NCI-H526 (cell line): ENCODE measurements around the gene PRRX2.
"Not testable (repeated sequence)": the region's sequence is repeated elsewhere in the genome, so short reads cannot be mapped to it uniquely, and the experiment has no call there.

Experiments used
- DNase-seq, 2 experiments: peaks; one replicate each; lab custom pipeline; 2025; lab: John Stamatoyannopoulos, UW

The PRRX2 gene

DNA sequence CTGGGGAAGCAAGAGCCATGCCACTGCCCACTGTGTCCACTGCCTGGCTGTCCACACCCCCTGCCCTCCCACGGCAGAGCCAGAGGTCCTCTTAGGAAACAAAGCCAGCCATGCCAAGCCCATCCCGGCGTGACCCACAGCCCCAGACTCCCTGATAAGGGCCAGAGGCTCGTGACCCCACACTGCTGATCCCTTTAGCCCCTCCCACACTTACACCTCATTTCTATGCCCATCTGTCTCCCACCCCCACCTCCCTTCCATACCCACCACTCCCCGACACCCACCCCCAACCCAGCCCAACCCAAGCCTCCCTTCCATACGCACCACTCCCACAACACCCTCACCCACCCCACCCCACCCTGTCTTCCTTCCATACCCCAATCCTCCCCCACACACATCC is 70.1 kb downstream of the PRRX2 start:
- DNase-seq: no peak

DNA sequence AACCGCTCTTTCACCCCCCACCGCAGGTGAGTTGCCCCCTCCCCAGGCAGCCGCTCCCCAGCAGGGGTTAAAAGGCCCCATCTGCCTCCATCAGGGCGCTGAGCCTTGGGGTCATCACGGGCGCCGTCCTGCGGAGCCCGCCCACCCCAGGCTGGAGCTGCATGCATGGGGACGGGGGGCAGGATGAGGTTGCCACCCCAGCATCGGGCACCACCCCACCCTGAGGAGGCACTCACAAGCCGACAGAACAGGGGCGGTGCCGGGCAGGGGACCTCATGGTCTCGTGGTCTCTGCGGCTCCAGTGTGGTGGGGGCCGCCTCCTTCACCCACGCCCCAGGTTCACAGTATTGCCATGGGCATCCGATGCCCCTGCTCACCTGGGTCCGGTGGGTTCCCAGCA is 70.9 kb downstream of the PRRX2 start:
- no peak for DNase-seq

DNA sequence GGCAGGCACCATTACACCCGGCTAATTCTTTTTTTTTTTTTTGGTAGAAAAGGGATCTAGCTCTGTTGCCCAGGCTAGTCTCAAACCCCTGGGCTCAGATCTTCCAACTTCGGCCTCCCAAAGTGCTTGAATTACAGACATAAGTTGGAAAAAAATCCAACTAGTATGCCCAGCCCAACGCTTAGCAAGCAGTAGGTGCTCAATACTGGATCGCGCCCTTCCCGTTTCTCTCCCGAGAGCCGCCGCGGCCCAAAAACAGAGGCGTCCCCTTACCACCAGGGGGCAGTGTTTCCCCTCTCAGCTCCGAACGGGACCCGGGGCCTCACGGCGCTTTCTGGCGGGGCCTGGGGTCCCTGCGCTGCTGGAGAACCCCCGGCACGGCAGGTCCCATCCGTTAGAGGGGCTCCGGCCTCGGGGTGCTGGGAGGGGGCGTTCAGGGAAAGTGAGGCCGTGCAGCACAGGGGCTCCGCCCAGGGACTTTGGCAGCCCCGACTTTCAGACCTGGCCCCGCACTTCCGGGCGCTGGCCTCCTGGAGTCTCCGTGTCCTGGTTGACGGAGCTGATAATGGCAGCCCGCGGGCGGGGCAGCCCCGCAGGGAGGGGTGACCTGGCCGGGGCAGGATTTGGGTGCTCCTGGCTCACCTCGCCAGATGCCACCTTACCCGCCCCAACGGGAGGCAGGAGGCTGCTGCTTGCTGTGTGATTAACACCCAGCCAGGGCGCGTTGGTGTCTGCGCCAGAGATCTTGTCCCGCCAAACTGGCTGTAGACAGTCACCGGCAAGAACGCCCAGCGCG is 72.2 kb downstream of the PRRX2 start:
- peak; percentile 24 to 86 for DNase-seq

DNA sequence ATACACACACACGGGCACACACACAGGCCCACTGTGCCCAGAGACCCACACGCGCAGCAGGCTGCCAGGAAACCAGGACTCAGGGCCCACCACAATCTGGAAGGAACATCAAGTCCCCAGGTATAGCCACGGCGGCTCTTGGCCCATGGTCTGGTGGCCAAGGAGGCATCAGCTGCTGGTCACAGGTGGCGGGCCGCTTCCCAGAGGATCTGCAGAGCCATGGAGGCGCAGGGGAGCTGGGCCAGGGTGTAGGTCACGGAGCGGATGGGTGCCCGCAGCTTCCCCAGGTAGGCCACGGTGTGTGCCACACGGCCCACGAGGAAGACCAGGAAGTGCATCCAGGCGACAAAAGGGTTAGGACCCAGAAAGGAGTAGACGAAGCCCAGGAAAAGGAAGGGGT is 74.0 kb downstream of the PRRX2 start:
- DNase-seq: no peak

DNA sequence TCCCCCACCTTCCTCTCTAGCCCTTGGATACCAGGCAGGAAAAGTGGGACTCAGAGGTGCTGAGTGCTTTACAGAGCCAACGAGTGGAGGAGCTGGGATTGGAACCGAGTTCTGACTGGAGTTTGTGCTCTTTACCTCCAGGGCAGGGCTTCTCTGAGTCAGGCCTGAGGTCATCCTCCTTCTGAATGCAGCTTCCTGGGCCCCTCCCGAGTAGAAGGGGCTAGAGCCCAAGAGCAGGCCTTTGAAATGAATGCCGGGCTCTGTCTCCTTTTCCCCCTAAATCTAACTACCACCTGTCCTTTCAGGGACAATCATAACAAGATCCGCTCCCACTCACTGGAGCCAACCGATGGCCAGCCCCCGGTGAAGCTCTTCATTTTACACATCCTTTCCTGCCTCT is 74.7 kb downstream of the PRRX2 start:
- DNase-seq: no peak

DNA sequence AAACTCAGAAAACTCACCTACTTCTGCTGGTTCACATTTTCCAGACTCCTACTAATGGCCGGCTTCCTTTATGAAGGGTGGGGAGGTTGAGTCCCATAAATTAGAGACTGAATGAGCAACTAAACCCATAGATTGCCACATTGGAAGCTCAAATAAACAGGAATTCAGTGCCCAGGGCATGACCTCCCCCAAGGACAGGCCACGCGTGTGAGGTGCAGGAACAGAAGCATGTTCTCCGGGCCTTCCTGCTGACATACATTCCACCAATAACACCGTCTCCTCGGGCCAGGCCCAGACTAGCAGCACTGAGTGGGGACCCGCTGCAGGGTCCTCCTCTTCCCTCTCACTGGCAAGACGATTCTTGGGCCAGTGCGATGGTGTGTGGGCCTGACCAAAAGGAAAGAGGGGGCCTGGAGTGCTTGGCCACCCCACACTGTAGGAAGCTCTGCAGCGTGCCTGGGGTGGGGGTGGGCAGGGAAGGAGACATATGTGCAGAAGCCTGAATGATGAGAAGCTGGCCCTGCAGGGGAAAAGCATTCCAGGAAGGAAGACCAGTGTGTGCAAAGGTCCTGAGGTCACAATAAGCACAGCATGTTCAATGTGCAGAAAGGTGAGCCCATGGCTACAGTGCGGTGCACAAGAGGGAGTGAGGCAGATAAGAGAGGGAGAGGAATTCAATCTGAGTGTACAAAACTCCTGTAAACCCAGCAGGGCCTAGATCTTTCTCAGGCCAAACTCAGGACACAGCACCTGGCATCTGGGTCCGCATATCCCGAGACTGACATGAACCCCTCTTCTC is 75.4 kb downstream of the PRRX2 start:
- no peak for DNase-seq

DNA sequence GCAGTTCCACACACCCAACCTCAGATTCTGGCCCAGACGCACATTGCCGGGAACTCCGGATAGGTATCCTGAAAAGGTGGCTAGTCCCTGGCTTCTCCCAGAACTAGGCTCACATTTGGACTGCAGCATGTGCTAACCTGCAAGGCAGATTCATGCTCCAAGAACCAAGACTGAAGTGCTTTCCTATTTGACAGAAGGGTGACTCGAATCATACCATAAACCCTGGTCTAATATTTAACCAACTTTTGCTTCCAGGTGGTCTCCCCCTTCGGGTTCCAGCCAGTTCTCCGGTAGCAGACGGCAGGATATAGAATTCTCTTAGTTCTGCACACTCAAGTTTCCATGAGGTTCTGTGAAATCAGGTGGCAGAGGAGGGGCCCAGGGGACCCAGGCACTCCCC is 79.8 kb downstream of the PRRX2 start:
- no peak for DNase-seq

DNA sequence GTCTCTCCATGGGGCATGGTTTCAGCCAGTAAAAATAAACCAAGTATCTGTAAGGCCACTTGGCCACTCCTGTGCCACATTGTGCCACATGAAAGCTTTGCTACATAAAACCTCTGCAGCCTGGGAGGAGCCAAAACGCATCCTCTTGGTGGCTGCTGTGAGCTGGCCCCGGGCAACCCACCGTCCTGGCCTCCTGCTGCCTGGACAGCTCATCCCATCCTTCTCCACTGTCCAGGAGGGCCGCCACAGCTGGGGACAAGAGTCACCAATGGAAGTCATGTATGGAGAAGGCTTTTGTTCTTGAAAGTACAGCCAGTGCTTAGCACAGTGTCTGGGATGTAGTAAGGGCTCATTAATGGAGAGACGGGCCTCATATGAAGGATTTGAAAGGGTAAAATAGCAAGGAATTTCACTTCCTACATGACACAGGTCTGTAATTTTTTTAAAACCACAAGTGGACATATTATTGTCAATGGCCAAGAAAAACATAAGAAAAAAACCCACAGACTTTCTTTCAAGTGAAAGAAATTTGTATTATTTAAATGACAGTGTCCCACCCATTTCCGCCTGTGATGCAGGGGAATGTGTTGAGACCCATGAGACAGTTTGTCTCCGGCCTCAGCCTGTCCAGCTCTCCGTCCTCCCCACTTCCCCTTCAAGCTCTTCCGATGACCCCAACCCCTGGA is 80.8 kb downstream of the PRRX2 start:
- DNase-seq: no peak

DNA sequence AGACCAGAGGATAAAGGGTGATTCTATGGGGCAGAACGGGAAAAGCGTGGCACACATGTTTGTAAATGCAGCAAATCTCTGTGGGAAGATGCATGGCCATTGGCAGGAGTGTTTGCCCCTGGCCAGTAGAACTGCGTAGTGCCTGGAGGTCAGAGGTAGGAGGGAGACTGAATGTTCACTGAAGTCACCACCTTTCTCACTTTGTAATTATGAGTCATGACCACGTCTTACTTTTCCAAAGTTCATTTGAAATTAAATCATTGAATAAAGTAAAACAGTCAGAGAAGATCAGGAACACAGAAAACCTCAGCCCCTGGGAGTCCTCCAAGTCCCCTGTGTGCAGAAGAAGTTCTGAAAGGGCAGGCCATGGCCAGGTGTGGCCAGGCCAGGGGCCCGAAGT is 82.8 kb downstream of the PRRX2 start:
- DNase-seq: no peak

DNA sequence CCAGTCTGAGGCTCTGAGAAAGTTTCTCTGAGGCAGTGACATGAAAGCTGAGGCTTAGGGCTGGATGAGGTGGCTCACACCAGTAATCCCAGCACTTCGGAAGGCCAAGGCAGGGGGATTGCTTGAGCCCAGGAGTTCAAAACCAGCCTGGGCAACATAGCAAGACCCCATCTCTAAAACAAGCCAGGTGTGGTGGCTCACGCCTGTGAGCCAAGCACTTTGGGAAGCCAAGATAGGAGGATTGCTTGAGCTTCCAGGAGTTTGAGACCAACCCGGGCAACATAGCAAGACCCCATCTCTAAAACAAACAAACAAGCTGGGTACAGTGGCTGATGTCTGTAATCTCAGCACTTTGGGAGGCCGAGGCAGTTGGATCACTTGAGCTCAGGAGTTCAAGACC is 83.6 kb downstream of the PRRX2 start:
- not testable (repeated sequence) for DNase-seq

DNA sequence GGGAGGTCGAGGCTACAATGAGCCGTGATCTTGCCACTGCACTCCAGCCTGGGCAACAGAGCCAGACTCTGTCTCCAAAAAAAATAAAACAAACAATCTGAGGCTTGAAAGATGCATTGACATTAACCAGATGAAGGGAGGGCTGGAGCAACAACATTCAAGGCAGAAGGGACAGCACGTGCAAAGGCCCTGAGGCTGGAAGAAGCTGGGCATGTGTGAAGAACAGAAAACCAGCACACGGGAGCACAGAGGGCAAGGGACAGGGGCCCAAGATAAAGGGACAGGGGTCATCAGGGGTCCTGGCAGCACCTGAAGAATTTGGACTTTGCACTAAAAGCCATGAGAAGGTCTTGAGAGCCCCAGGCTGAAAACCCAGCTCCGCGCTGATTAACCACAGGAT is 84.1 kb downstream of the PRRX2 start:
- no peak for DNase-seq

DNA sequence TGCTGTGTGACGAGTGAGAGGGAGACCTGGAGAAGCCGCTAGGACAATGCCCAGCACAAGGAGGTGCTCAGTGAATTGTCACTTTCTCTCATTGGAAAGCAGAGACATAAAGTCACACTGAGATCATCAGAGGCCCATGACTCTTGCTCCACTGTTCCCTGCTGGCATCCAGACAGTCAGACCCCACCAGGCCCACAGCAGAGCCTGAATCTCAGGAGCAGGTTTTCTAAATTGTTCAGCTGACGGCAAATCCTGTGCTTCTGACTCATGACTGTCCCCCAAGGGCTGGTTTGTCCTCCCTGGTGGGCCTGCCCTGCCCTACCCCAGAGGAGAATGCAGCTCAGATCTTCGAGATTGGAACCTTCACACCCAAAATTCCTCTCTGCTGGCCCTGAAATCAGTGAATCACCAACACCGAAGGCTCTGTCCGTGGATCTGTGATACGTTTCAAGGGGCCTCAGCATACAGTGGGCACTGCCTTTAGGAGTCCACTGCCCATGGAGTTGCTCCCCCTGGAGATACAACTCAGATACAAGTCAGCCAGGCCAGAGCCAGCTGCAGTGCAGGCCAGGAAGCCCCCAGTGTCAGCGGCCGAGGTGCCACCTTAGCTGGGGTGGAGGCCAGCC is 84.7 kb downstream of the PRRX2 start:
- no peak for DNase-seq

DNA sequence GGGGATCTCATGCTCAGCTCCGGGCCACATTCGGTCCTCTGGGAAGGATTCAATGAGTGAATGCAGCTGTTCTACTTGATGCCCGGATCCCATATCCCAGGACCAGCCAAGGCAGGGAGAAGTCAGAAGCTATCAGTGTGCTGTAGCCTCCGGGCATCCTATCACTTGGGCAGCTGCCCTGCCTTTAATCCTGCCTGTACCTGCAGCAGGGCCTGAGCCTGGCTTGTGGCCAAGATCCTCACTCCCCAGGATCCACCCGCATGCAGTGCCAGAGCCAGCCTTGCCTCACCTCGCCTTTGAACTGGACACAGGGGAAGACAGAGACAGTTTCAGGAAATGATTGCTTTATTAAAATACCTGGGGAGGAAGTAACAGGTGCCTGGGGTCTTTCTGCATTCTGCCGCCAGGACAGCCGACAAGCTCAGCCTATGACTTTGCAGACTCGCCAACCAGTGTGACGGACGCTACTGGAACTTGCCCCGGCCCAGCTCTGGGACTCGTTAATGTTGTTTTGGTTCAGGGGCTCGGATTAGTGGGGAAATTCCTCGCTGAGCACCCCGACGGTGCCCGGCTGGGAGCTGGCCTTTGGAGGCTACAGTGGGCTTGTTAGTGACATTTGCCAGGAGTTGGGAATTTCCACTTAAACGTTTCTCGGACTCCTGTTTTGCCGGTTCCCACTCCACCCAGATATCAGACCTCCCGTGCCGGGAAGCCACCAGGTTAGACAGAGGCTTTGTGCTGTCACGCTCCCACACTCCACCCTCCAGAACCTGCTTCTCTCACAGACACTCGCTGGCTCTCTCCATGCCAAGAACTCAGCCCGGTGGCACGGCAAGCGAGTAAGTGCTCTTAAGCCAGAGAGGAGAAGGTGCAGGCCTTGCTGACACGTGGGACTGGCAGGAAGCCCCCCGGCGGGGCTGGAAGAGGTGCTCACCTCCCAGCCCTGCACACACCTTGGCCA is 86.7 kb downstream of the PRRX2 start:
- peak in 1 of 2 experiments; percentile 38 for DNase-seq

DNA sequence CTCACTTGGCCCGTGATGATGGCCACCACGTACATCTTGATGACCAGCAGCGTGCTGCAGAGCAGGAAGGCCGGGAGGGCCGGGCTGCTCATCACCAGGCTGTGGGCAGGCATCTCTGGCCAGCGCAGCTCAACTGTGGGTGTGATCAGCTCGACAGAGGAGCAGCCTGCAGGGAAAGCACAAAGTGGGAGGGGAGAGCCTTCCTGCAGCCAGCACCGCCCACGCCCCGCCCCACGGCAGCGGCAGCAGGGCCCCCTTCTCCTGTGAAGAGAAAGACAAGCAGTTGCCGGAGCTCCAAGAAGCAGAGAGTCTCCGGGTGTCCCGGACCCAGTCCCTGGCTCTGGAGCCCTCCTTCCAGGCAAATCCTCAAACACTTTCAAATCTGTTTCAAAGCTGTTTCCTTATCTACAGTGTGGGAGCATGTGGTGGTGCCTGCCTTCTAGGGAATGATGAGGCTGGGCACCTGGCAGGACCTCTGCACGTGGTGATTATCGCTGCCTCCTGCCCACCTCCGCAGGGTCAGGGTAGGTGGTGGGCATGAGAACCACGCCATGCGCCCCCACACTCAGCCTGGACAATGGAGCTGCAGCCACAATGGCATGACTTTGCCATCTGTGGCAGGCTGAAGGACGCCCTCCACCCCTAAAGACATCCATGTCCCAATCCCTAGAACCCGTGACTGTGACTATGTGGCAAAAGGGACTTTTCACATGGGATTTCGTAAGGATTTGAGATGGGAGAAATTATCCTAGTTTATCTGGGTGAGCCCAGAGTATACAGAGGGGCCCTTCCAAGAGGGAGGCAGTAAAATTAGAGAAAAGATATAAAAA is 87.7 kb downstream of the PRRX2 start, which contains the start of gene PTGES:
Gene PTGES (minus strand): TSS at position 143 of the 830 bp plus-strand sequence. CDS start 30 bp downstream, at position 113.
- peak in 1 of 2 experiments; percentile 75 for DNase-seq

DNA sequence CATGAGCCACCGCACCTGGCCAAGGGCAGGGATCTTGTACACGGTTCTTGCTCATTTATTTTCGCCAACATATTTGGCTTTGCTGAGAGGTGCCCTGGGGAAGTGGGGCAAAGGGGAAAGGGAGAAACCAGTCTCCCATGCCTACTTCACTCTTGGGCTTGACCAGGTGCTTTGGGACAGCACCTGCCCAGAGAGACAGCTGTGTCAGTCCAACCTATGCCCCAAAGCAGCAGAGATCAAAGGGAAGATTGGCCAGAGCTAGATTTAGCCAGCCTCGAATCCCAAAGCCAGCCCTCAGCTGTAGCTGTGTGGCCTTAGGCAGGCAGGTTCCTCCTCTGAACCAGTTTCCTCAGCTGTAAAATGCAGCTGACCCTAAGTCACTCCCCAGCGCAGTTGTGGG is 89.7 kb downstream of the PRRX2 start:
- no peak for DNase-seq

DNA sequence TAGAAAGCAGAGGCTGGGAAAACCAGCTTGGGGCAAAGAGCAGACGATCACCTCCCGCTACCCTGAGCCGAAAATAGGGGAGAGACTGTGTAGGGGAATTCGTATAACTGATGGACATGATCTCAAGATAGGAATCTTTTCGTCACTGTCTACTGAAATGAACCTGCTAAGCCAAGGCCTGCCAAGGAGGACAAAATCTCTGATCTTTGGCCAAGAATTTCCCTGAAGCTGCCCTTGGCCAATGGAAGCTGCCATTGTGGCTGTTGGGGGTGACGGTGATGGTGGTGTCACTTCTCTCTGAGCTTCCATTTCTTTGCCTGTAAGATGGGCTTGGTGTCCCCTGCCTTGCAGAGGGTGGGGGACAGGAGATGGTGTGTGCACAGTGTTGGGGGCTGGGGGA is 90.7 kb downstream of the PRRX2 start:
- DNase-seq: no peak

DNA sequence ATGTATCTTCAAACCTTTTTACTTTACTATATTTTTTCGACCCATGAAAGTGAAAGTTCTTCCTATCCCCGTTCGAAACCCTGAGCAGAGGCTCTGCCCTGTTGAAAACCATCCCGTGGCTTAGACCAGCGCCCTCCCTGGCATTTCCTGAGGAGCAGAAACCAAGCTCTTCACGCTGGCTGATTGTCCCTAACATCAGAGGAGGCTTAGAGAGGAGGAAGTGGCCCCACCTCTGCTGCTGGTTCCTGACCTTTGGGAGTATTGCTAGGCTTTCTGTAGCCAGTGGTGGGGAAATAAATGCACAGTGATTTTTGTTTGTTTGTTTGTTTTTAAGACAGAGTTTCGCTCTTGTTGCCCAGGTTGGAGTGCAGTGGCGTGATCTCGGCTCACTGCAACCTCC is 91.6 kb downstream of the PRRX2 start:
- no peak for DNase-seq

DNA sequence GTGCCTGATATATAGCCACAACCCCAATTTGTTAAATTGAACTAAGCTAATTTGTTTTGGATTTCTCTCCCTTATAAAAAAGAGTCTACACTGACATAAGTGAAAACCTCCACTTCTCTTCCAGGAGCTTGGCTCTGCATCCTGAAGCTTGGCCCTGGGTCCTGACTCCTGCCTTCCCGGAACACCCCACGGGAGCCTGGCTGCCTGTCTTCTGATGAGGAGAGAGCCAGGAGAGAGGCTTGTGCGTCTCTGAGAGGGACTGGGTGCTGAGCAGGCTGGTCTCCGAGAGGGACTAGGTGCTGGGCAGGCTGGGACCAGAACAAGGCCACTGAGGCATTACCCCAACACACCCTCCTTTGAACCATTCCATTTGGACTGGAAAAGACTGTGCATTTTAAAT is 93.9 kb downstream of the PRRX2 start:
- DNase-seq: no peak

DNA sequence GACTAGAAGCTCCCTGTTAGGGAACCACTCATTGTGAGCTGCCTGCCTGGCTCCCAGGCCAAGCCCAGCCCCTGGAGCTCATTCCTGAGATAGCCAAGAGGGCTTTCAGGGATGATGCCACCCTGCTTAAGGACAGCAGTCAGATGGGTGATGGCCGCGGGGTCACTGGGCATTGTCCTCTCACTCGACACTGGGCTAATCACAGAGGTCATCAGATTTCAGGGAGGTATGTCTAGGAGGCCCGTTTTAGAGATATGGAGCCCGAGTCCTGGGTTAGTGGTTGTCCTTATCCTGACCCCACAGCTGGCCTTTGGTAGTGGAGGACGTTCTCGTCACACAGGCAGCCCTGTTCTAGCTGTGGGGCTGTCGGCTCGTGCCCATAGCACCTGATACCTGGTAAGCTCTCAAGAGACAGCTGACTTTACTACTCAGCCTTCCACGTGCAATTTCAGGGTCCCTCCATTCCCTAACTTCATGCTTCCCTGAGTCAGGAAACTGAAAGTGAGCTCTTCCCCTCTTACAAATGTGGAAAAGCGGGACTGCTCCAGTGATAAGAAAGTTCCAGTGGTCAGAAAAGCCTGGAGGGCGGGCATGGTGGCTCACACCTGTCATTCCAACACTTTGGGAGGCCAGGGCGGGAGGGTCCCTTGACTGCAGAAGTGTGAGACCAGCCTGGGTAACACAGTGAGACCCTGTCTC is 94.5 kb downstream of the PRRX2 start:
- no peak for DNase-seq

DNA sequence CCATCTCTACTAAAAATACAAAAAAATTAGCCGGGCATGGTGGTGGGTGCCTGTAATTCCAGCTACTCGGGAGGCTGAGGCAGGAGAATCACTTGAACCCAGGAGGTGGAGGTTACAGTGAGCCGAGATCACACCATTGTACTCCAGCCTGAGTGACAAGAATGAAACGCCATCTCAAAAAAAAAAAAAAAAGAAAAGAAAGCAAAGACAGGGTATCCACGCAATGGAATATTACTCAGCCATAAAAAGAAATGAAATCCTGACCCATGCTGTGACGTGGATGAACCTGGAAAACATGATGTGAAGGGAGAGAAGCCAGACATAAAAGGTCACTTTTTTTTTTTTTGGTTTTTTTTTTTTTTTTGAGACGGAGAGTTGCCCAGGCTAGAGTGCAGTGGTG is 95.3 kb downstream of the PRRX2 start:
- DNase-seq: not testable (repeated sequence)
